WTC11 (cell line): Measurements from ENCODE around the gene SLC44A1.

Experiments used
- TF ChIP-seq, protein P1 (sequence below): sonication (generic); formaldehyde crosslinking; IDR thresholded peaks from 2 replicates; pipeline ENCODE4 v1.8.1; 2023; ENCODE audit warnings: mild to moderate bottlenecking, missing genetic modification reagents
- TF ChIP-seq, protein P2 (sequence below): fragments of 200-600 bp; IDR thresholded peaks from 2 replicates; pipeline ENCODE4 v1.8.0; 2022; ENCODE audit warnings: antibody characterized with exemption
- TF ChIP-seq, protein P3 (sequence below): sonication (generic); formaldehyde crosslinking; IDR thresholded peaks from 2 replicates; pipeline ENCODE4 v1.8.0; 2022; ENCODE audit warnings: mild to moderate bottlenecking, missing genetic modification reagents

DNA sequence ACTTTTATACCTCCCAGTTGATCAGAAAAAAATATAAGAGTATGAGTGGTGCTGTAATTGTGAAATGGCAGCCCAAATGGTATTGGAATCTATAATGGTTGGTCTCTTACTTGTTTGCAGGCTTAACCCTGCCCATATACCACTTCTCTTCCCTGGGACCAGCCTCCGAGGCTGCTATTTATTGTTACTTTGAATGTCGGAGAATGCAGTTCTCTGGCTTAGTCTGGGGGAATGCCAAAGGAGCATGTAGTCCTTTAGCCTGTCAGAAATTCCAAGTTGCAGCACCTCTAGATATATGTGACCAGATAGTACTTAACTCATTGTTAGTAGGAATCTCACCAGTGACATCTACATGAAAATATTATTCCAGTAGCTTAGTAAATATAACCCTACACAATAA lies 47.5 kb downstream of the SLC44A1 start:
- TF ChIP-seq, protein P1, sequence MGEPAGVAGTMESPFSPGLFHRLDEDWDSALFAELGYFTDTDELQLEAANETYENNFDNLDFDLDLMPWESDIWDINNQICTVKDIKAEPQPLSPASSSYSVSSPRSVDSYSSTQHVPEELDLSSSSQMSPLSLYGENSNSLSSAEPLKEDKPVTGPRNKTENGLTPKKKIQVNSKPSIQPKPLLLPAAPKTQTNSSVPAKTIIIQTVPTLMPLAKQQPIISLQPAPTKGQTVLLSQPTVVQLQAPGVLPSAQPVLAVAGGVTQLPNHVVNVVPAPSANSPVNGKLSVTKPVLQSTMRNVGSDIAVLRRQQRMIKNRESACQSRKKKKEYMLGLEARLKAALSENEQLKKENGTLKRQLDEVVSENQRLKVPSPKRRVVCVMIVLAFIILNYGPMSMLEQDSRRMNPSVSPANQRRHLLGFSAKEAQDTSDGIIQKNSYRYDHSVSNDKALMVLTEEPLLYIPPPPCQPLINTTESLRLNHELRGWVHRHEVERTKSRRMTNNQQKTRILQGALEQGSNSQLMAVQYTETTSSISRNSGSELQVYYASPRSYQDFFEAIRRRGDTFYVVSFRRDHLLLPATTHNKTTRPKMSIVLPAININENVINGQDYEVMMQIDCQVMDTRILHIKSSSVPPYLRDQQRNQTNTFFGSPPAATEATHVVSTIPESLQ (CRISPR knock-in tag) = no peak
- TF ChIP-seq, protein P2, sequence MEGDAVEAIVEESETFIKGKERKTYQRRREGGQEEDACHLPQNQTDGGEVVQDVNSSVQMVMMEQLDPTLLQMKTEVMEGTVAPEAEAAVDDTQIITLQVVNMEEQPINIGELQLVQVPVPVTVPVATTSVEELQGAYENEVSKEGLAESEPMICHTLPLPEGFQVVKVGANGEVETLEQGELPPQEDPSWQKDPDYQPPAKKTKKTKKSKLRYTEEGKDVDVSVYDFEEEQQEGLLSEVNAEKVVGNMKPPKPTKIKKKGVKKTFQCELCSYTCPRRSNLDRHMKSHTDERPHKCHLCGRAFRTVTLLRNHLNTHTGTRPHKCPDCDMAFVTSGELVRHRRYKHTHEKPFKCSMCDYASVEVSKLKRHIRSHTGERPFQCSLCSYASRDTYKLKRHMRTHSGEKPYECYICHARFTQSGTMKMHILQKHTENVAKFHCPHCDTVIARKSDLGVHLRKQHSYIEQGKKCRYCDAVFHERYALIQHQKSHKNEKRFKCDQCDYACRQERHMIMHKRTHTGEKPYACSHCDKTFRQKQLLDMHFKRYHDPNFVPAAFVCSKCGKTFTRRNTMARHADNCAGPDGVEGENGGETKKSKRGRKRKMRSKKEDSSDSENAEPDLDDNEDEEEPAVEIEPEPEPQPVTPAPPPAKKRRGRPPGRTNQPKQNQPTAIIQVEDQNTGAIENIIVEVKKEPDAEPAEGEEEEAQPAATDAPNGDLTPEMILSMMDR = no peak
- TF ChIP-seq, protein P3, sequence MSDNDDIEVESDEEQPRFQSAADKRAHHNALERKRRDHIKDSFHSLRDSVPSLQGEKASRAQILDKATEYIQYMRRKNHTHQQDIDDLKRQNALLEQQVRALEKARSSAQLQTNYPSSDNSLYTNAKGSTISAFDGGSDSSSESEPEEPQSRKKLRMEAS (CRISPR knock-in tag) = no peak
